Naive thymus-derived CD8-positive, alpha-beta T cell (primary cell): ENCODE measurements around the gene FBXW7. TPM values are rescaled to one million over a fixed set of nuclear protein-coding genes. Genes with fewer than 3 reads are reported as not detected.

Source experiments
- ATAC-seq, 2 donors: fragments of 150-1000 bp; cut with Tn5 transposase in 1 of 2; sonication (Bioruptor Pico), chemical (Tn5 transposase) in 1 of 2; 1 replicate in 1 of 2; 2 replicates in 1 of 2; pipeline ENCODE4 v1.10.0; 2021; ENCODE audit warnings: mild to moderate bottlenecking in 2 of 2, moderate library complexity in 2 of 2
- POLR2A ChIA-PET: fragments of 350-600 bp; sonication (Branson Sonifier 250); formaldehyde crosslinking; loops from one replicate; lab custom pipeline; 2021; ENCODE audit warnings: antibody characterized with exemption; lab: Charles Lee
- DNase-seq, 10 donors: peaks; one replicate each; pipeline versions ENCODE4 v3.0.0 to v3.0.0-alpha.2; 2020 to 2022
- H3K27ac Mint-ChIP-seq, 10 donors: one replicate each; pipeline ENCODE4 v1.8.0; 2020 to 2022; ENCODE audit warnings: mild to moderate bottlenecking in 10 of 10, mixed read lengths in 10 of 10, moderate library complexity in 4 of 10, inconsistent platforms in 1 of 10
- H3K27me3 Mint-ChIP-seq, 5 donors: one replicate each; pipeline ENCODE4 v1.8.0; 2021 to 2022; ENCODE audit warnings: mixed read lengths in 5 of 5
- H3K36me3 Mint-ChIP-seq, 3 donors: one replicate each; pipeline ENCODE4 v1.8.0; 2020 to 2022; ENCODE audit warnings: mixed read lengths in 3 of 3, mild to moderate bottlenecking in 2 of 3, inconsistent platforms in 1 of 3
- H3K4me1 Mint-ChIP-seq, 4 donors: one replicate each; pipeline ENCODE4 v1.8.0; 2021 to 2022; ENCODE audit warnings: mixed read lengths in 4 of 4
- H3K4me3 Mint-ChIP-seq, 10 donors: one replicate each; pipeline ENCODE4 v1.8.0; 2020 to 2022; ENCODE audit warnings: mild to moderate bottlenecking in 10 of 10, mixed read lengths in 10 of 10, moderate library complexity in 6 of 10, inconsistent platforms in 1 of 10
- H3K9me3 Mint-ChIP-seq, 9 donors: one replicate each; pipeline ENCODE4 v1.8.0; 2020 to 2022; ENCODE audit warnings: mixed read lengths in 9 of 9, mild to moderate bottlenecking in 3 of 9, inconsistent platforms in 1 of 9, moderate library complexity in 1 of 9
- polyA plus RNA-seq, 3 donors: library from polyadenylated mRNA; unstranded; fragments of 300-500 nt; fragmentation: Illumina TruSeq; gene quantifications; one replicate each; pipeline ENCODE4 v1.2.3, GENCODE V29; 2021
- total RNA-seq, 8 experiments: library from RNA in 2 of 8; stranded (reverse) in 2 of 8; gene quantifications; one replicate each; pipeline ENCODE4 v1.2.3 and lab custom pipeline; 2021 to 2026

The FBXW7 gene
- total and polyA plus RNA-seq, 5 experiments from 2014 or later: 30.0 to 126 (median 41.4) TPM

GRCh38 chr4:152508386-152508785, 27.5 kb downstream of the FBXW7 start:
- POLR2A ChIA-PET: no interaction called here
- Mint-ChIP-seq H3K27me3 (no peaks in the 10 kb centered on the region), H3K4me1 (peaks cover 9 to 52% (median 27%) of the 10 kb centered on the region in 4 donors), H3K27ac (no peak overlapping the region), H3K36me3 (peaks cover 0 to 24% (median 9%) of the 10 kb centered on the region in 3 donors), H3K9me3 (no peaks in the 10 kb centered on the region), H3K4me3 (no peak overlapping the region)
- DNase-seq: no peak
- no peak for ATAC-seq

- Mint-ChIP-seq H3K4me3 (no peak overlapping the region), H3K4me1 (peaks cover 9 to 29% (median 23%) of the 10 kb centered on the region in 4 donors), H3K36me3 (peaks cover 0 to 18% (median 9%) of the 10 kb centered on the region in 3 donors)
Observed at GRCh38 chr4:152503653-152504290, 32.1 kb downstream of the FBXW7 start.

DNA sequence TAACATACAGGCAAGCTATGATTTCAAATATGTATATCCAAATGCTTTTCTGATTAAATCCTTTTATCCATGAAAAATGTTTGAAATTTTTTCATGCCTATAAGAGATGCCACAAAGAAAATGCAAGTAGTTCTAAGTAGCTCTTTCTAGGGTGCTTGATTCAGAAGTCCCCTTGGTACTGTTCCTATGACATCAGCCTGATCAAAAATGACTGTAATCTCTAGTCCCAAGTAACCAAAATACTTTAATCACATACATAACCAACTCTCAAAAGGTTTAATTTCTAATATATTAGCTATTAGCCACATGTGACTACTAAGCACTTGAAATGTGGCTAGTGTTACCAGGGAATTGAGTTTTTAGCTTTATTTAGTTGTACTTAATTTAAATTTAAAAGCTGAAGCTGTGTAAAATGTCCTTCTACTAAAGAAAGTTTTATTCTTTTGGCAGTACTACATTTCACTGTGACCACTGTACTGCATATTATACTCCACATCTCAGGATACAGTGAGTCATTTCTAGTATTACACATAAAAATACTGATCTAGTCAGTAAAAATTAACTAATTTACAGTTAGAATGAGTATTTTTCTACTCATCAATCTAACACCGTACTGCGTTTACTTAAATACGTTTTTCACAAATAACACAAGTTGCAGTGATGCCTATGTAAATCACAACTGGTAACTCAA, 33.9 kb downstream of the FBXW7 start:
- Mint-ChIP-seq H3K36me3 (peaks cover 0 to 6% (median 2%) of the 10 kb centered on the region in 3 donors), H3K4me1 (peaks cover 11 to 39% (median 30%) of the 10 kb centered on the region in 4 donors), H3K9me3 (no peaks in the 10 kb centered on the region), H3K27ac (peak overlapping the region in 5 of 10 donors; percentile 4 to 50 (median 43)), H3K4me3 (no peak overlapping the region), H3K27me3 (no peaks in the 10 kb centered on the region)
- no peak for ATAC-seq
- no peak for DNase-seq
- POLR2A ChIA-PET: interaction anchor here (1.9 to 2.5 kb wide), 2 partner anchors 34 to 177 kb away, joined by 6 to 12 read pairs; partner anchors contain the start of gene FBXW7

More at GRCh38 chr4:152503653-152504290, 32.1 kb downstream of the FBXW7 start:
- peak overlapping the region in 1 of 10 donors; percentile 0 for H3K27ac Mint-ChIP-seq
- ATAC-seq (no peak), DNase-seq (no peak)
- POLR2A ChIA-PET: interaction anchor here (1.0 to 1.9 kb wide), 2 partner anchors 32 to 176 kb away, joined by 3 to 6 read pairs; partner anchors contain the start of gene FBXW7
- no peaks in the 10 kb centered on the region for H3K9me3 Mint-ChIP-seq
- no peaks in the 10 kb centered on the region for H3K27me3 Mint-ChIP-seq

DNA sequence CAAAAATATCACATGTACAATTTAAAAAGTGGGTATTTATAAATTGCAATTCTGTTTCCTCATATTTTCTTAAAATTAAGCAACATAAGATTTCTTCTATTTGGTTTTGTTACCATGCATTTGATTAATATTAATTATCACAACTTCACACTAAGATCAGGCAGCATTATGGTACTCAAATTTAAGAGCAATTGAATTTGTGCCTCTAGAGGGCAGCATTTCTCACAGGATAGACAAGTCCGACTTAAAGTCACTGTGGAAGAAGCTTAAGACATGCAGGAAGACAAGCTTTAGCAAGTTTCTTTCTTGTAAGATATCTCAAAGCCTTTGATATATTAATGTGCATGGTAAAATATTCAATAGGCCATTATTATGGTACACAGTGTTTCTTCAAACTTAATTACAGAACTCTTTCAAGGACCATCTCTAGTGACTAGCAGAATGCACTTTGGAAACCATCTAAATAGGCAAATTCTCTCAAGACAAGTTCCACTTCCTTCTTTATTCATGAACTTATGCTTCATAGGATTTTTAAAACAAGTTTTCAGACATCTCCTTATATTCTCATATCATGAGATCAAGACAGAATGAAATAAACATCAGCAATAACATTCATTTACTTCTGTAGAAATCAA, 35.0 kb downstream of the FBXW7 start:
- peak in 9 of 10 donors; percentile 33 to 85 (median 73) for DNase-seq
- Mint-ChIP-seq H3K4me3 (no peak overlapping the region), H3K27me3 (no peaks in the 10 kb centered on the region), H3K27ac (peak overlapping the region in 4 of 10 donors; percentile 6 to 44 (median 34)), H3K36me3 (peaks cover 0 to 2% (median 0%) of the 10 kb centered on the region in 3 donors), H3K9me3 (no peaks in the 10 kb centered on the region), H3K4me1 (peaks cover 12 to 40% (median 33%) of the 10 kb centered on the region in 4 donors)
- peak; percentile 82 to 83 for ATAC-seq
- POLR2A ChIA-PET: interaction anchor here (2.5 kb wide), 1 partner anchor 35 kb away, joined by 12 read pairs; the partner anchor contains the start of gene FBXW7

DNA sequence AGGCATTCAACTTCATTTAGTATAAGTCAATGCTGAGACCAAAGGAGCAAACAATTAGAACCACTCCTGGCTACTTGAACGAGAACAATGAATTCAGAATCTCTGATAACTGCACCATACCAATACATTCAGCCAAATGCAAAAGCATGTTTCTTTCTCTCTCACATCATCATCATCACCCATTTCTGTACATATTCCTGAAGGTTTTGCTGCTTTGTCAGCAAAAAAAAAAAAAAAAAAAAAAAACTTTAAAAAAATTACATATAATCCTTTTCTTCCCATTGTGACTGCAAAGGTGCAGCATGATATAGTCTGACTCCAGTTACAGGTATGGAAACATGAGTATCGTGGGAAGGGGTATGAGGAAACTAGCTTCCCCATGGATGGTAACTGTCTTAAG, 35.6 kb downstream of the FBXW7 start:
- H3K27me3 Mint-ChIP-seq: no peaks in the 10 kb centered on the region
- peaks cover 0 to 2% (median 0%) of the 10 kb centered on the region in 3 donors for H3K36me3 Mint-ChIP-seq
- no peak overlapping the region for H3K27ac Mint-ChIP-seq
- no peak for DNase-seq
- ATAC-seq: no peak
- no peaks in the 10 kb centered on the region for H3K9me3 Mint-ChIP-seq
- H3K4me3 Mint-ChIP-seq: no peak overlapping the region
- POLR2A ChIA-PET: interaction anchor here (2.5 kb wide), 1 partner anchor 36 kb away, joined by 12 read pairs; the partner anchor contains the start of gene FBXW7
- H3K4me1 Mint-ChIP-seq: peaks cover 11 to 40% (median 36%) of the 10 kb centered on the region in 4 donors

- peak overlapping the region in 1 of 10 donors; percentile 36 for H3K27ac Mint-ChIP-seq
- POLR2A ChIA-PET: interaction anchor here (0.9 kb wide), 1 partner anchor 37 kb away, joined by 4 read pairs; the partner anchor contains the start of gene FBXW7
Observed at GRCh38 chr4:152499344-152499743, 36.5 kb downstream of the FBXW7 start.

GRCh38 chr4:152494020-152494419, 41.9 kb downstream of the FBXW7 start:
- peaks cover 20 to 63% (median 55%) of the 10 kb centered on the region in 4 donors for H3K4me1 Mint-ChIP-seq
- no peak overlapping the region for H3K4me3 Mint-ChIP-seq

More at GRCh38 chr4:152499344-152499743, 36.5 kb downstream of the FBXW7 start:
- no peaks in the 10 kb centered on the region for H3K27me3 Mint-ChIP-seq
- H3K4me3 Mint-ChIP-seq: no peak overlapping the region
- H3K9me3 Mint-ChIP-seq: no peaks in the 10 kb centered on the region
- no peak for DNase-seq
- ATAC-seq: no peak
- peaks cover 11 to 41% (median 38%) of the 10 kb centered on the region in 4 donors for H3K4me1 Mint-ChIP-seq
- peaks cover 0 to 4% (median 0%) of the 10 kb centered on the region in 3 donors for H3K36me3 Mint-ChIP-seq

DNA sequence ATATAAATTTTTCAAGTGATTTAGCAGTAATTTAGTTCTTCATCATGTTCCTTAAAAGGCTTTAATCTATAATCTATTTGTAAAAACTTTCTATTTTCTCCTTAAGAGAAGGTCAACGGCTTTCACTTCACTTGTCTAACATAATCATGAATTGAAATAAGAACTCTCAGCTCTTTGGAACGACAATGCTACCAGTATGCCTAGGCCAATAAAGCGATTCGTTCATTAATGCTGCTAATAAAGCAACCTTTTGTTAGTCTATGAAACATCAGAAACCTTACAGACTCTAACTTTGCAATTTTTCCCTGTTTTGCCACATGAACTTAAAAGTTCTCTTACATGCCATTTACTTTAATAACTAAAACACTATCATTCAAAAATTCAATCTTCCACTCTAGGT, 47.6 kb downstream of the FBXW7 start:
- Mint-ChIP-seq H3K4me3 (no peak overlapping the region), H3K36me3 (peaks cover 0 to 7% (median 4%) of the 10 kb centered on the region in 3 donors), H3K4me1 (peaks cover 19 to 57% (median 46%) of the 10 kb centered on the region in 4 donors), H3K27ac (no peak overlapping the region), H3K9me3 (no peaks in the 10 kb centered on the region), H3K27me3 (no peaks in the 10 kb centered on the region)
- no peak for DNase-seq
- ATAC-seq: no peak
- POLR2A ChIA-PET: no interaction called here

More at GRCh38 chr4:152494020-152494419, 41.9 kb downstream of the FBXW7 start:
- Mint-ChIP-seq H3K36me3 (peaks cover 0 to 21% (median 9%) of the 10 kb centered on the region in 3 donors), H3K27ac (no peak overlapping the region), H3K9me3 (no peaks in the 10 kb centered on the region), H3K27me3 (no peaks in the 10 kb centered on the region)
- ATAC-seq: no peak
- POLR2A ChIA-PET: no interaction called here
- DNase-seq: no peak

DNA sequence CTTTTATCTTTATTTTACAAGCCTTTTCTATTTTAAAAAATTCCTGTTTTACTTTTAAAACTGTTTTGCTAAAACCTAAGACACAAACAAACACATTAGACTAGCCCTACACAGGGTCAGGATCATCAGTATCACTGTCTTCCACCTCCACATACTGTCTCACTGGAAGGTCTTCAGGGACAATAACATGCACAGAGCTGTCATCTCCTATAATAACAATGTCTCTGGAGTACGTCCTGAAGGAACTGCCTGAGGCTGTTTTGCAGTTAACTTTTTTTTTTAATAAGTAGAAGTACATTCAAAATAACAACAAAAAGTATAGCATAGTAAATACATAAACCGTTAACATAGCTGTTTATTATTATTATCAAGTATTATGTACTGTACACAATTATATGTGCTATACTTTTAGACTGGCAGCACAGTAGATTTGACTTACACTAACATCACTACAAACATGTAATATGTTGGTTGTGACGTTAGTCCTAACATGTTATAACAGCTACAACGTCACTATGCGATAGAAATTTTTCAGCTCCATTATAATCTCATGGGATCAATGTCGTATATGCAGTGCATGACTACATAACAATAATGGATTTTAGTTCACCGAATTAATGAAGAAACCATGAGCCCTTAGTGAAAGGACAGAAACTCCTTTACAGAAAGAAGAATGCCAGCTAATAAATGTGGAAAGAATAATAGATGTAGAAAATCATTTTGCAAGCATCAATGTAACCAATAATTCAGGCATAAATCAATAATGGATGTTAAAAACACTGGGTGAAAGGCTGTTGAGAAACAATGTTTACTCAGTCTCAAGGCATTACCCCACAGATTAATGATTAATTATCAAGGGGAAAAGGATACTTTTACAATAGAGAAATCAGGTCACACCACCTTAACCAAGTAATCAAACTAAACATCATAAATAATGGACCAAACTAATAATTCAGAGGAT, 49.2 kb downstream of the FBXW7 start:
- H3K27me3 Mint-ChIP-seq: no peaks in the 10 kb centered on the region
- H3K27ac Mint-ChIP-seq: no peak overlapping the region
- POLR2A ChIA-PET: no interaction called here
- no peaks in the 10 kb centered on the region for H3K9me3 Mint-ChIP-seq
- no peak for ATAC-seq
- H3K36me3 Mint-ChIP-seq: peaks cover 0 to 10% (median 5%) of the 10 kb centered on the region in 3 donors
- no peak for DNase-seq
- H3K4me1 Mint-ChIP-seq: peaks cover 14 to 53% (median 43%) of the 10 kb centered on the region in 4 donors
- H3K4me3 Mint-ChIP-seq: no peak overlapping the region

DNA sequence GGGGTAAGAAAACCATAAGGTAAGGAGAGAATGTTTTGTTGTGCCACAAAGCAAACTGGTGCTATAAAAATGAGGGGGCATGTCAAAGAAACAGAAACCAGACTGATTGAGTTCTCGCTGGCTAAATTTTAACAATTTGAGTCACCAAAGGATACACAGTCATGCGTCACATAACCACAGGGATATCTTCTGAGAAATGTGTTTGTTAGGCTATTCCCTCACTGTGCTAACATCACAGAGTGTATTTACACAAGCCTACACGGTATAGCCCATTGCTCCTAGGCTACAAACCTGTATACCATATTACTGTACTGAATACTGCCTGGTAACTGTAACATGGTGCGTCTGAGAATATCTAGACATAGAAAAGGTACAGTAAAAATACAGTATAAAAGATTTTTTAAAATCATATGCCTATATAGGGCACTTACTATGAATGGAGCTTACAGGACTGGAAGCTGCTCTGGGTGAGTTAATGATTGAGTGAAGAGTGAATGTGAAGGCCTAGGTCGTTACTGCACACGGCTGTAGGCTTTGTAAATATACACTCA, 50.1 kb downstream of the FBXW7 start:
- no peaks in the 10 kb centered on the region for H3K27me3 Mint-ChIP-seq
- peaks cover 15 to 52% (median 38%) of the 10 kb centered on the region in 4 donors for H3K4me1 Mint-ChIP-seq
- H3K36me3 Mint-ChIP-seq: peaks cover 0 to 16% (median 10%) of the 10 kb centered on the region in 3 donors
- H3K4me3 Mint-ChIP-seq: peak overlapping the region in 3 of 10 donors; percentile 6 to 38 (median 33)
- peak in 4 of 10 donors; percentile 9 to 42 (median 26) for DNase-seq
- peak; percentile 79 to 96 for ATAC-seq
- peaks cover 0 to 2% (median 0%) of the 10 kb centered on the region in 9 donors for H3K9me3 Mint-ChIP-seq
- POLR2A ChIA-PET: no interaction called here
- peak overlapping the region in 2 of 10 donors; percentile 6 to 31 for H3K27ac Mint-ChIP-seq

GRCh38 chr4:152482211-152482610, 53.7 kb downstream of the FBXW7 start:
- POLR2A ChIA-PET: no interaction called here
- no peaks in the 10 kb centered on the region for H3K27me3 Mint-ChIP-seq
- DNase-seq: no peak
- peaks cover 0 to 2% (median 0%) of the 10 kb centered on the region in 9 donors for H3K9me3 Mint-ChIP-seq
- no peak overlapping the region for H3K4me3 Mint-ChIP-seq
- no peak for ATAC-seq
- peaks cover 0 to 26% (median 22%) of the 10 kb centered on the region in 3 donors for H3K36me3 Mint-ChIP-seq
- no peak overlapping the region for H3K27ac Mint-ChIP-seq
- peaks cover 12 to 54% (median 44%) of the 10 kb centered on the region in 4 donors for H3K4me1 Mint-ChIP-seq
